Activated CD8-positive, alpha-beta memory T cell treated with anti-CD3 and anti-CD28 coated beads, Interleukin-2, amount 50 U/mL, for 1 hour (primary cell): ENCODE results near the gene XXYLT1.

ENCODE experiments used
- DNase-seq: peaks from one replicate; pipeline ENCODE4 v3.0.0-alpha.2; 2020; ENCODE audit errors: extremely low read depth

XXYLT1 gene

GRCh38 chr3:195168009-195168762, 102.8 kb downstream of the XXYLT1 start:
- no peak for DNase-seq

- no peak for DNase-seq
Measured at GRCh38 chr3:195165790-195166189, 105.2 kb downstream of the XXYLT1 start.

GRCh38 chr3:195165265-195165609, 105.7 kb downstream of the XXYLT1 start:
- no peak for DNase-seq

GRCh38 chr3:195164573-195165264, 106.2 kb downstream of the XXYLT1 start:
- no peak for DNase-seq

- DNase-seq: no peak
Measured at GRCh38 chr3:195163719-195164572, 107.0 kb downstream of the XXYLT1 start.

- no peak for DNase-seq
Measured at GRCh38 chr3:195162816-195163215, 108.1 kb downstream of the XXYLT1 start.

- no peak for DNase-seq
Measured at GRCh38 chr3:195162033-195162669, 108.8 kb downstream of the XXYLT1 start.

- no peak for DNase-seq
Measured at GRCh38 chr3:195160908-195161434, 110.0 kb downstream of the XXYLT1 start.

- no peak for DNase-seq
Measured at GRCh38 chr3:195160257-195160898, 110.6 kb downstream of the XXYLT1 start.

GRCh38 chr3:195159814-195160165, 111.2 kb downstream of the XXYLT1 start:
- DNase-seq: no peak

GRCh38 chr3:195159117-195159813, 111.7 kb downstream of the XXYLT1 start:
- no peak for DNase-seq

GRCh38 chr3:195156286-195156890, 114.6 kb downstream of the XXYLT1 start:
- no peak for DNase-seq

GRCh38 chr3:195155570-195156241, 115.3 kb downstream of the XXYLT1 start:
- no peak for DNase-seq

- no peak for DNase-seq
Measured at GRCh38 chr3:195154793-195155535, 116.0 kb downstream of the XXYLT1 start.

GRCh38 chr3:195154111-195154791, 116.7 kb downstream of the XXYLT1 start:
- no peak for DNase-seq

- DNase-seq: no peak
Measured at GRCh38 chr3:195153653-195154052, 117.3 kb downstream of the XXYLT1 start.

- no peak for DNase-seq
Measured at GRCh38 chr3:195153130-195153529, 117.8 kb downstream of the XXYLT1 start.

GRCh38 chr3:195151866-195152541, 119.0 kb downstream of the XXYLT1 start:
- DNase-seq: no peak
